BJ (cell line): ENCODE data around the gene PSORS1C1. TPM values are rescaled to one million over a fixed set of nuclear protein-coding genes. Genes with fewer than 3 reads are reported as not detected.

ENCODE experiments used
- CTCF ChIA-PET: fragments of 350-600 bp; formaldehyde crosslinking; extraction: SDS; loops from one replicate; lab custom pipeline; 2021; ENCODE audit warnings: antibody characterized with exemption, inconsistent platforms; lab: Yijun Ruan, JAX
- POLR2A ChIA-PET: fragments of 300-600 bp; sonication (Branson Sonifier 250); formaldehyde crosslinking; extraction: SDS; loops from one replicate; lab custom pipeline; 2021; ENCODE audit warnings: antibody characterized with exemption; lab: Charles Lee
- DNase-seq: peaks from one replicate; pipeline ENCODE4 v3.0.0-alpha.2; 2011; ENCODE audit warnings: low read depth
- H3K27me3 ChIP-seq: 2 replicates; pipeline ENCODE4 v1.6.0; 2011; ENCODE audit warnings: low read length; ENCODE audit not compliant: control insufficient read depth, insufficient read depth
- H3K36me3 ChIP-seq: 2 replicates; pipeline ENCODE4 v1.5.1; 2011; ENCODE audit warnings: low read length; ENCODE audit not compliant: control insufficient read depth, insufficient read depth
- H3K4me3 ChIP-seq: 2 replicates; pipeline ENCODE4 v1.5.1; 2011; ENCODE audit warnings: low read depth, mild to moderate bottlenecking, control low read depth, low read length
- CTCF ChIP-seq: IDR thresholded peaks from 2 replicates; pipeline ENCODE4 v1.5.1; 2011; ENCODE audit warnings: low read depth, mild to moderate bottlenecking, control low read depth, inconsistent platforms, low read length, moderate library complexity; ENCODE audit not compliant: insufficient read depth
- polyA plus RNA-seq: library from polyadenylated mRNA; depleted of rRNA; stranded (reverse); fragments of >200 nt; gene quantifications from 2 replicates; pipeline ENCODE4 v1.2.3, GENCODE V29; 2011

PSORS1C1 gene
- polyA plus RNA-seq, 1 experiment = 6.7 TPM

- no peak for DNase-seq
- CTCF ChIA-PET = interaction anchor here (1.5 to 9.2 kb wide), 5 partner anchors 11 to 222 kb away, joined by 4 to 166 read pairs (median 7); no protein-coding TSS in a partner anchor
- H3K4me3 ChIP-seq = no peak overlapping the region
Measured at GRCh38 chr6:31144296-31144969, 29.8 kb downstream of the PSORS1C1 start.

GRCh38 chr6:31144970-31145340 lies 30.4 kb downstream of the PSORS1C1 start:
- ChIA-PET CTCF (interaction anchor here (1.5 to 9.2 kb wide), 4 partner anchors 11 to 222 kb away, joined by 4 to 166 read pairs (median 8); no protein-coding TSS in a partner anchor), POLR2A (no interaction called here)
- DNase-seq = no peak
- Histone ChIP-seq H3K36me3 (peaks cover 6% of the 10 kb centered on the region), H3K27me3 (no peaks in the 10 kb centered on the region), H3K4me3 (no peak overlapping the region)
- TF ChIP-seq CTCF = no peak

More at GRCh38 chr6:31144296-31144969, 29.8 kb downstream of the PSORS1C1 start:
- Histone ChIP-seq H3K36me3 (peaks cover 4% of the 10 kb centered on the region), H3K27me3 (no peaks in the 10 kb centered on the region)
- POLR2A ChIA-PET = no interaction called here
- no peak for TF ChIP-seq CTCF

GRCh38 chr6:31145386-31145785 lies 30.8 kb downstream of the PSORS1C1 start:
- POLR2A ChIA-PET = no interaction called here
- Histone ChIP-seq H3K27me3 (no peaks in the 10 kb centered on the region), H3K36me3 (peaks cover 7% of the 10 kb centered on the region), H3K4me3 (no peak overlapping the region)
- DNase-seq = no peak
- no peak for TF ChIP-seq CTCF
- CTCF ChIA-PET = interaction anchor here (1.1 to 9.2 kb wide), 5 partner anchors 8 to 221 kb away, joined by 3 to 166 read pairs (median 7); no protein-coding TSS in a partner anchor

GRCh38 chr6:31149827-31150447 lies 35.3 kb downstream of the PSORS1C1 start:
- H3K4me3 ChIP-seq = no peak overlapping the region
- CTCF ChIA-PET = interaction anchor here (1.1 kb wide), 1 partner anchor 42 kb away, joined by 4 read pairs; no protein-coding TSS in a partner anchor
- DNase-seq = no peak
- TF ChIP-seq CTCF = no peak
- H3K36me3 ChIP-seq = peaks cover 10% of the 10 kb centered on the region
- POLR2A ChIA-PET = no interaction called here
- H3K27me3 ChIP-seq = no peaks in the 10 kb centered on the region

- no peaks in the 10 kb centered on the region for H3K27me3 ChIP-seq
- peaks cover 10% of the 10 kb centered on the region for H3K36me3 ChIP-seq
- no peak for TF ChIP-seq CTCF
- CTCF ChIA-PET = interaction anchor here (0.6 kb wide), 2 partner anchors 45 to 621 kb away, joined by 3 read pairs; no protein-coding TSS in a partner anchor
- no peak overlapping the region for H3K4me3 ChIP-seq
- DNase-seq = no peak
- POLR2A ChIA-PET = no interaction called here
Measured at GRCh38 chr6:31152781-31153180, 38.2 kb downstream of the PSORS1C1 start.
